ENCODE measurements around the gene ACOD1. TPM values are rescaled to one million over a fixed set of nuclear protein-coding genes. Genes with fewer than 3 reads are reported as not detected.
"Not testable (repeated sequence)": the region's sequence is repeated elsewhere in the genome, so short reads cannot be mapped to it uniquely, and the experiment has no call there.

The ACOD1 gene
- total RNA-seq (2021) (not detected in 2 replicates), Bru-seq, nascent RNA (not detected), BruChase-seq, experiment 1, labeled RNA remaining after a 2-hour chase (not detected), BruChase-seq, experiment 2, labeled RNA remaining after a 6-hour chase (not detected)
- long read RNA-seq: 0 reads

- CTCF ChIA-PET: no interaction called here
- POLR2A ChIA-PET (ENCODE audit: unreplicated experiment): no interaction called here
- intact Hi-C loops (cut with micrococcal nuclease; ENCODE audit: unreplicated experiment): no loop called here
- Histone ChIP-seq H3K27ac (no peak within 1 kb of the TSS), H3K9me3 (ENCODE audit: insufficient read depth, low read depth) (no peaks in the 10 kb centered on the region), H3K36me3 (ENCODE audit: low read depth) (no peaks in the 10 kb centered on the region), H3K9me2 (ENCODE audit: insufficient read depth) (no peaks in the 10 kb centered on the region), H3K27me3 (ENCODE audit: insufficient read depth, low read depth) (no peaks in the 10 kb centered on the region), H3K4me1 (replicated peaks; ENCODE audit: insufficient read depth) (no peaks in the 10 kb centered on the region), H4K20me1 (ENCODE audit: insufficient read depth) (no peaks in the 10 kb centered on the region), H3K79me2 (ENCODE audit: low read depth) (no peaks in the 10 kb centered on the region), H3K4me2 (no peak within 1 kb of the TSS), H3F3A (ENCODE audit: insufficient read depth, low read depth) (no peaks in the 10 kb centered on the region), H3K4me3 (no peak within 1 kb of the TSS), H2AFZ (no peak within 1 kb of the TSS)
- TF ChIP-seq CTCF (conservative IDR thresholded peaks at IDR 0.05) (no peak), EZH2 (IDR thresholded peaks at IDR 0.05; ENCODE audit: low read depth) (no peak)
- BruUV-seq (replicated peaks): no TSS peak
- no peak for DNase-seq
Observed at GRCh38 chr13:76948149-76948548, at the start of gene ACOD1. Gene ACOD1 (plus strand): TSS chr13:76948511. CDS start chr13:76948559, 48 bp downstream.

- H3F3A ChIP-seq (ENCODE audit: insufficient read depth, low read depth); BruUV-seq (replicated peaks); H3K9me3 ChIP-seq (ENCODE audit: insufficient read depth, low read depth); H3K4me3 ChIP-seq; intact Hi-C loops (cut with micrococcal nuclease; ENCODE audit: unreplicated experiment); POLR2A ChIA-PET (ENCODE audit: unreplicated experiment); H3K27ac ChIP-seq; H3K9me2 ChIP-seq (ENCODE audit: insufficient read depth); CTCF ChIA-PET; H3K36me3 ChIP-seq (ENCODE audit: low read depth); H2AFZ ChIP-seq; H3K4me2 ChIP-seq; DNase-seq; H3K79me2 ChIP-seq (ENCODE audit: low read depth); H4K20me1 ChIP-seq (ENCODE audit: insufficient read depth); H3K27me3 ChIP-seq (ENCODE audit: insufficient read depth, low read depth); H3K4me1 ChIP-seq (replicated peaks; ENCODE audit: insufficient read depth): not testable (repeated sequence)
Observed at GRCh38 chr13:76899066-76899465, 49.2 kb upstream of the ACOD1 start.

GRCh38 chr13:76903544-76904162 lies 44.7 kb upstream of the ACOD1 start:
- no TSS peak for BruUV-seq (replicated peaks)

More at GRCh38 chr13:76903544-76904162, 44.7 kb upstream of the ACOD1 start:
- CTCF ChIA-PET: interaction anchor here (0.5 to 1.2 kb wide), 2 partner anchors 98 to 181 kb away, joined by 3 read pairs; no protein-coding TSS in a partner anchor
- Histone ChIP-seq H3K4me2 (no peak overlapping the region), H3K79me2 (ENCODE audit: low read depth) (no peaks in the 10 kb centered on the region), H2AFZ (no peak overlapping the region), H3K27me3 (ENCODE audit: insufficient read depth, low read depth) (no peaks in the 10 kb centered on the region), H3K36me3 (ENCODE audit: low read depth) (no peaks in the 10 kb centered on the region), H3F3A (ENCODE audit: insufficient read depth, low read depth) (no peaks in the 10 kb centered on the region), H3K9me2 (ENCODE audit: insufficient read depth) (no peaks in the 10 kb centered on the region), H3K4me1 (replicated peaks; ENCODE audit: insufficient read depth) (no peaks in the 10 kb centered on the region), H3K9me3 (ENCODE audit: insufficient read depth, low read depth) (peaks cover 8% of the 10 kb centered on the region; the same call in 1 of the 2 replicates), H3K27ac (no peak overlapping the region), H3K4me3 (no peak overlapping the region), H4K20me1 (ENCODE audit: insufficient read depth) (no peaks in the 10 kb centered on the region)
- TF ChIP-seq EZH2 (IDR thresholded peaks at IDR 0.05; ENCODE audit: low read depth) (no peak), CTCF (conservative IDR thresholded peaks at IDR 0.05) (peak; percentile 96)
- intact Hi-C loops (cut with micrococcal nuclease; ENCODE audit: unreplicated experiment): loop anchor here (2.0 to 10.0 kb wide), 4 partner anchors 71 to 1216 kb away; no protein-coding TSS in a partner anchor
- DNase-seq: peak; percentile 42 to 49
- POLR2A ChIA-PET (ENCODE audit: unreplicated experiment): no interaction called here

Measured in PC-9 (cell line).